ENCODE data around the gene GNG7. TPM values are rescaled to one million over a fixed set of nuclear protein-coding genes. Genes with fewer than 3 reads are reported as not detected.
A peak's percentile ranks its signal among the peaks of the same experiment; 100 is the strongest.
"Not testable (repeated sequence)": the region's sequence is repeated elsewhere in the genome, so short reads cannot be mapped to it uniquely, and the experiment has no call there.

GNG7 gene
- total and polyA plus RNA-seq, 10 of the 15 experiments (the other 5 are each of a cell fraction or from before 2014, with no cell fraction given), result 1.9 to 13.6 (median 6.5) TPM

GRCh38 chr19:2713170-2713569 lies 10.7 kb upstream of the GNG7 start:
- intact Hi-C loops (cut with micrococcal nuclease; ENCODE audit: unreplicated experiment); SMC1A ChIA-PET (ENCODE audit: uncharacterized antibody, unreplicated experiment); POLR2A ChIA-PET; H3K36me3 ChIP-seq (ENCODE audit: control insufficient read depth in 2 of 2, insufficient read depth in 2 of 2, low read length in 1 of 2); H3K79me2 ChIP-seq (ENCODE audit: control insufficient read depth, insufficient read depth, low read length); H3K27me3 ChIP-seq (replicated peaks in 1 of 2; ENCODE audit: control insufficient read depth in 2 of 2, insufficient read depth in 2 of 2, low read length in 1 of 2); in situ Hi-C loops (cut with MboI); H3K4me2 ChIP-seq (ENCODE audit: control insufficient read depth, insufficient read depth); H3K27ac ChIP-seq (ENCODE audit: control insufficient read depth, insufficient read depth); DNase-seq (ENCODE audit: low read depth, low spot score); RAD21 ChIA-PET (ENCODE audit: unreplicated experiment); H3K9me3 ChIP-seq (replicated peaks; ENCODE audit: control insufficient read depth, insufficient read depth, low read length); H3K9ac ChIP-seq (ENCODE audit: control insufficient read depth, insufficient read depth, low read length); ATAC-seq; H2AFZ ChIP-seq (ENCODE audit: control insufficient read depth, low read depth, low read length); H4K20me1 ChIP-seq (ENCODE audit: control insufficient read depth, insufficient read depth); H3K4me3 ChIP-seq; FAIRE-seq; BruUV-seq (replicated peaks): not testable (repeated sequence)
- H3K4me1 ChIP-seq (ENCODE audit: control insufficient read depth, insufficient read depth, low read length), result peaks cover 15% of the 10 kb centered on the region
- WGBS (ENCODE audit: insufficient coverage, insufficient replicate concordance, low lambda C conversion rate, missing lambda C conversion rate), result no CpG with 5 or more reads among the region's 3 CpGs
- CTCF ChIA-PET, result interaction anchor here (0.6 to 1.2 kb wide), 2 partner anchors 65 to 558 kb away, joined by 3 read pairs; no protein-coding TSS in a partner anchor

DNA sequence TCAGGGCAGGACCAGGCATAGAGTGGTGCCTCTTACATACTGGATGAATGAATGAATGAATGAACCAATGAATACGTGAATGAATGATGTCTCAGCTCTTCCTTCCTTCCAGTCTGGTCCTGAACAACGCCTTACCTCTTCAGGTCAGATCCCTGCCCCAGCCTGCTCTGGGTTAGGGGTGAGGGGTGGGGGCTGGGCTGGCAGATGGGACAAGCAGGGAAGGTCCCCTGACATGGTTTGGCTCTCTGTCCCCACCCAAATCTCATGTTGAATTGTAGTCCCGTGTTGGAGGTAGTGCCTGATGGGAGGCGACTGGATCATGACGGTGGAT lies 9.3 kb upstream of the GNG7 start:
- H3K27ac ChIP-seq (ENCODE audit: control insufficient read depth, insufficient read depth), result no peak overlapping the region
- H3K27me3 ChIP-seq (replicated peaks in 1 of 2; ENCODE audit: control insufficient read depth in 2 of 2, insufficient read depth in 2 of 2, low read length in 1 of 2), result no peaks in the 10 kb centered on the region
- H4K20me1 ChIP-seq (ENCODE audit: control insufficient read depth, insufficient read depth), result no peaks in the 10 kb centered on the region
- H2AFZ ChIP-seq (ENCODE audit: control insufficient read depth, low read depth, low read length), result no peak overlapping the region
- in situ Hi-C loops (cut with MboI), result no loop called here
- TF ChIP-seq SIX5 (IDR thresholded peaks at IDR 0.05; ENCODE audit: low read depth, low read length, severe bottlenecking), result no peak
- no peak for TF ChIP-seq SMARCA5 (IDR thresholded peaks at IDR 0.05)
- no peak for TF ChIP-seq SREBF2 (IDR thresholded peaks at IDR 0.05; ENCODE audit: low read length)
- no peak for TF ChIP-seq DPF2 (IDR thresholded peaks at IDR 0.05)
- no peak for TF ChIP-seq SKIL (IDR thresholded peaks at IDR 0.05; ENCODE audit: low read depth, poor library complexity, severe bottlenecking)
- TF ChIP-seq ZNF24 (IDR thresholded peaks at IDR 0.05), result peak; percentile 89
- no peaks in the 10 kb centered on the region for H3K36me3 ChIP-seq (ENCODE audit: control insufficient read depth in 2 of 2, insufficient read depth in 2 of 2, low read length in 1 of 2)
- ChIA-PET SMC1A (ENCODE audit: uncharacterized antibody, unreplicated experiment) (interaction anchor here (1.5 to 2.0 kb wide), 2 partner anchors 10 to 18 kb away, joined by 3 to 8 read pairs; no protein-coding TSS in a partner anchor), POLR2A (interaction anchor here (1.9 kb wide), 1 partner anchor 12 kb away, joined by 14 read pairs; no protein-coding TSS in a partner anchor), CTCF (interaction anchor here (1.2 to 1.3 kb wide), 2 partner anchors 12 to 63 kb away, joined by 3 read pairs; no protein-coding TSS in a partner anchor), RAD21 (ENCODE audit: unreplicated experiment) (interaction anchor here (2.1 kb wide), 1 partner anchor 31 kb away, joined by 6 read pairs; no protein-coding TSS in a partner anchor)
- 64% methylated on average over 5 of the region's 5 CpGs for WGBS (ENCODE audit: insufficient coverage, insufficient replicate concordance, low lambda C conversion rate, missing lambda C conversion rate)
- no peak overlapping the region for H3K4me2 ChIP-seq (ENCODE audit: control insufficient read depth, insufficient read depth)
- peaks cover 15% of the 10 kb centered on the region for H3K4me1 ChIP-seq (ENCODE audit: control insufficient read depth, insufficient read depth, low read length)
- BruUV-seq (replicated peaks), result no TSS peak
- H3K9ac ChIP-seq (ENCODE audit: control insufficient read depth, insufficient read depth, low read length), result no peak overlapping the region
- no peaks in the 10 kb centered on the region for H3K79me2 ChIP-seq (ENCODE audit: control insufficient read depth, insufficient read depth, low read length)
- no peak for FAIRE-seq
- no peak for DNase-seq (ENCODE audit: low read depth, low spot score)
- no peak for ATAC-seq
- no peak overlapping the region for H3K4me3 ChIP-seq
- peaks cover 7% of the 10 kb centered on the region; the same call in 2 of the 3 replicates for H3K9me3 ChIP-seq (replicated peaks; ENCODE audit: control insufficient read depth, insufficient read depth, low read length)
- intact Hi-C loops (cut with micrococcal nuclease; ENCODE audit: unreplicated experiment), result no loop called here

Measured in GM12878 (cell line).